Measurements from ENCODE around the gene GPR150. TPM values are rescaled to one million over a fixed set of nuclear protein-coding genes. Genes with fewer than 3 reads are reported as not detected.

The GPR150 gene
- total RNA-seq, 2 donors from 2014 or later, result 3.3 to 6.0 TPM

GRCh38 chr5:95652849-95653248, 33.0 kb downstream of the GPR150 start:
- no peak overlapping the region for H3K4me3 ChIP-seq
- H3K4me1 ChIP-seq, result peaks cover 30% of the 10 kb centered on the region
- TF ChIP-seq CTCF (IDR thresholded peaks at IDR 0.05) (no peak), POLR2A (IDR thresholded peaks at IDR 0.05) (no peak)
- intact Hi-C loops (cut with DNase I), result loop anchor here (10.0 kb wide), 1 partner anchor 182 kb away; no protein-coding TSS in a partner anchor
- 62 to 63% methylated on average over 1 of the region's 1 CpG for WGBS, 2 donors
- DNase-seq, result no peak
- no peaks in the 10 kb centered on the region for H3K36me3 ChIP-seq (replicated peaks in 1 of 2; ENCODE audit: insufficient read depth in 1 of 2, low read depth in 2 of 2)
- H3K27ac ChIP-seq, result no peak overlapping the region
- no peaks in the 10 kb centered on the region for H3K9me3 ChIP-seq
- H3K27me3 ChIP-seq, result no peaks in the 10 kb centered on the region
- ATAC-seq, result no peak

- no peaks in the 10 kb centered on the region for H3K9me3 ChIP-seq
- H3K4me1 ChIP-seq, result peaks cover 19% of the 10 kb centered on the region
- TF ChIP-seq POLR2A (IDR thresholded peaks at IDR 0.05) (no peak), CTCF (IDR thresholded peaks at IDR 0.05) (no peak)
- intact Hi-C loops (cut with DNase I), result loop anchor here (10.0 kb wide), 1 partner anchor 181 kb away; no protein-coding TSS in a partner anchor
- H3K36me3 ChIP-seq (replicated peaks in 1 of 2; ENCODE audit: insufficient read depth in 1 of 2, low read depth in 2 of 2), result no peaks in the 10 kb centered on the region
- no peak overlapping the region for H3K4me3 ChIP-seq
- no peak for ATAC-seq
- DNase-seq, result no peak
- 95 to 97% methylated on average over 3 of the region's 3 CpGs for WGBS, 2 donors
- no peak overlapping the region for H3K27ac ChIP-seq
- no peaks in the 10 kb centered on the region for H3K27me3 ChIP-seq
These were observed 34.3 kb downstream of the GPR150 start for GRCh38 chr5:95654196-95654595.

GRCh38 chr5:95655575-95655974, 35.7 kb downstream of the GPR150 start:
- Histone ChIP-seq H3K9me3 (no peaks in the 10 kb centered on the region), H3K4me3 (no peak overlapping the region), H3K4me1 (peaks cover 5% of the 10 kb centered on the region), H3K36me3 (replicated peaks in 1 of 2; ENCODE audit: insufficient read depth in 1 of 2, low read depth in 2 of 2) (no peaks in the 10 kb centered on the region), H3K27ac (no peak overlapping the region), H3K27me3 (no peaks in the 10 kb centered on the region)
- intact Hi-C loops (cut with DNase I), result loop anchor here (10.0 kb wide), 1 partner anchor 179 kb away; no protein-coding TSS in a partner anchor
- DNase-seq (no peak), ATAC-seq (no peak)
- WGBS, 2 donors, result 22 to 31% methylated on average over 1 of the region's 1 CpG
- TF ChIP-seq CTCF (IDR thresholded peaks at IDR 0.05), result no peak
- TF ChIP-seq POLR2A (IDR thresholded peaks at IDR 0.05), result no peak

GRCh38 chr5:95660060-95660459, 40.2 kb downstream of the GPR150 start:
- DNase-seq (no peak), ATAC-seq (no peak)
- no peaks in the 10 kb centered on the region for H3K9me3 ChIP-seq
- no peaks in the 10 kb centered on the region for H3K36me3 ChIP-seq (replicated peaks in 1 of 2; ENCODE audit: insufficient read depth in 1 of 2, low read depth in 2 of 2)
- H3K27me3 ChIP-seq, result no peaks in the 10 kb centered on the region
- H3K27ac ChIP-seq, result no peak overlapping the region
- no peak for TF ChIP-seq CTCF (IDR thresholded peaks at IDR 0.05)
- no peak for TF ChIP-seq POLR2A (IDR thresholded peaks at IDR 0.05)
- H3K4me3 ChIP-seq, result no peak overlapping the region
- H3K4me1 ChIP-seq, result peaks cover 10% of the 10 kb centered on the region
- intact Hi-C loops (cut with DNase I), result loop anchor here (10.0 kb wide), 1 partner anchor 75 kb away; the partner anchor contains the start of gene RHOBTB3
- 90 to 93% methylated on average over 2 of the region's 2 CpGs for WGBS, 2 donors

GRCh38 chr5:95662946-95663345, 43.1 kb downstream of the GPR150 start:
- Histone ChIP-seq H3K27ac (no peak overlapping the region), H3K9me3 (no peaks in the 10 kb centered on the region), H3K4me3 (no peak overlapping the region), H3K36me3 (replicated peaks in 1 of 2; ENCODE audit: insufficient read depth in 1 of 2, low read depth in 2 of 2) (no peaks in the 10 kb centered on the region), H3K27me3 (no peaks in the 10 kb centered on the region), H3K4me1 (peaks cover 17% of the 10 kb centered on the region)
- ATAC-seq, result no peak
- intact Hi-C loops (cut with DNase I), result loop anchor here (10.0 kb wide), 1 partner anchor 72 kb away; the partner anchor contains the start of gene RHOBTB3
- no peak for DNase-seq
- TF ChIP-seq POLR2A (IDR thresholded peaks at IDR 0.05), result no peak
- TF ChIP-seq CTCF (IDR thresholded peaks at IDR 0.05), result no peak

Measured in body of pancreas (tissue), 4 donors.